NCI-H146 treated with DMSO at 0.1 percent for 48 hours (cell line): ENCODE measurements around the gene KRT17.

Experiments used
- DNase-seq: peaks from one replicate; lab custom pipeline; 2025; ENCODE audit not compliant: unreplicated experiment; lab: John Stamatoyannopoulos, UW

KRT17 gene

DNA sequence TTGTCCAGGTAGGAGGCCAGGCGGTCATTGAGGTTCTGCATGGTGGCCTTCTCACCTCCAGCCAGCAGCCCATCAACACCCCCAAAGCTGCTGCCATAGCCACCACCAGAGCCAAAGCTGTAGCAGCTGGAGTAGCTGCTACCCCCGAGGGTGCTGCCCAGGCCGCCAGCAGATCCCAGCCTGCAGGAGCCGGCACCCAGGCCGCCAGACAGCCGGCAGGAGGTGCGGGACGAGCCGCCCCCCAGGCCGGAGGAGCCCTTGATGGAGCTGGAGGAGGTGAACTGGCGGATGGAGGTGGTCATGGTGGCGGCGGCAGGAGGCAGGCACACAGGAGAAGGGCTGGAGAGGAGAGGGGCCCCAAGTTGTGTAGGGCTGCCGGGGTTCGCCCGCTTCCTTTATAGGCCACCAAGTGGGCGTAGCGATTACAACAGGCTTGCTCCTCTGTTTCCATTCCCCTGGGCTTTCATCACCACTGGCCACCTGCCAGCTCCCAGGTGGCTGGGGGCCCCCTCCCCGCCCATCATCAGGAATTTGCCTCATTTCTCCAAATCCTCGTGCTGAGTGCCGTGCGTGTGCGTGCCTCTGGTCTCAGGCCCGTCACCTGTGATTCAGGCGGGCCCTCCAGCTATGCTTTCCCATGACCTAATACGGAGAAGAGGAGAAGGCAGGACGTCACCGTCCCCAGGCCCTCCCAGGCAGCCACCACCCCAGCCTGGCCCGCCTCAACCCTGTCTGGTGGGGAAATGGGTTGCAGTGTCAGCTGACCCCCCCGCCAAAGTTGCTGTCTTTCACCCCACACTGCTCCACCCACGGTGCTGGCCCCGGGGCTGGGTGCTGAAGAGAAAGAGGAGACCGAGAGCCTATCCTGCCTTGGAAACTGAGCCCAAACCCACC, at the start of gene KRT17:
Gene KRT17 (minus strand): TSS at position 368 of the 894 bp plus-strand sequence. CDS start 66 bp downstream, at position 302.
- DNase-seq, result no peak

DNA sequence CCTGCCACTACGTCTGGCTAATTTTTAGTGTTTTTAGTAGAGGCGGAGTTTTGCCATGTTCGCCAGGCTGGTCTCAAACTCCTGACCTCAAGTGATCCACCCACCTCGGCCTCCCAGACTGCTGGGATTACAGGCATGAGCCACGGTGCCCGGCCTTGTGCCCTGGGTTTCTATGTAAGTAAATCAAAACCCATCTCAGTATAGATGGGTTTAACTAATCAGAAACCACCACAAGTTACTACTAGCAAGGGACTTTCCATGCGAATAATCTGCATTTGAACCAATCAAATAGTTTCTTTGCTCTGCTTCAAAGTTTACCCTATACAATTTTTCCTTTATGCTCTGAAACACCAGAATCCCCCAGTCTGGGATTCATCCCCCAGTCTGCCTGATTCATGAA, 47.8 kb upstream of the KRT17 start:
- DNase-seq, result no peak

DNA sequence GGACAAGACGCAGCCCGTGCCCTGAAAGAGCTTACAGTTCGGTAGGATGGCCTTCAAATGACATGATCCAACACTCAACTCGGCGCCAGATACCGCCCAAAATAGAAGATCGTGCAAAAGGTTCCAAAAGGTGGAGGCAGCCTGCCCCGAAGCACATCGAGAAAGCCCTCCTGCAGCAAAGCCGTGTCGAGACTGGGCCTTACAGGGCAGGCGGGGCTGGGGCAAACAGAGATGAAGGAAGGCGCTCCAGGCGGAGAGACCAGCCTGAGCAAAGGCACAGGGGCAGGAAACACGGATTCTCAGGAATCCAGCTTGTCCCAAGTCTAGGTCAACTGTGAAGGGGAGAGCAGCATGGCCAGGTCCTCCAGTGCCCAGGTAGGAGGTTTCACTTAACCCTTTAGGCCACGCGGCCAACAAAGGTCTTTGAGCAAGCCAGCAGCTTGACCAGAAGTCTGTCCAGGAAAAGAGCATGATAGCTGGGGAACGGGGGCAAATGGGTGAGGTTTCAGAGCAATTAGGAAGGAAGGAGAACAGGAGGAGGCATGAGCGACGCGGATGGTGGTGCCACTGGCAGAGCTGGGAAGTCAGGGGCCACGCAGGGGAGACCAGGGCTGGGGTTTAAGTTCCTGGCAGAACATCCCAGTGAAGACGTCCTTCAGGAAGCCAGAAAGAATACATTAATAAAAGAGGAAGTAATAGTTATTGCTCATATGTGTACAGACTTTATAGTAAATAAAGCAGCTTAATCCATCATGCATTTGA, 43.1 kb upstream of the KRT17 start:
- no peak for DNase-seq

DNA sequence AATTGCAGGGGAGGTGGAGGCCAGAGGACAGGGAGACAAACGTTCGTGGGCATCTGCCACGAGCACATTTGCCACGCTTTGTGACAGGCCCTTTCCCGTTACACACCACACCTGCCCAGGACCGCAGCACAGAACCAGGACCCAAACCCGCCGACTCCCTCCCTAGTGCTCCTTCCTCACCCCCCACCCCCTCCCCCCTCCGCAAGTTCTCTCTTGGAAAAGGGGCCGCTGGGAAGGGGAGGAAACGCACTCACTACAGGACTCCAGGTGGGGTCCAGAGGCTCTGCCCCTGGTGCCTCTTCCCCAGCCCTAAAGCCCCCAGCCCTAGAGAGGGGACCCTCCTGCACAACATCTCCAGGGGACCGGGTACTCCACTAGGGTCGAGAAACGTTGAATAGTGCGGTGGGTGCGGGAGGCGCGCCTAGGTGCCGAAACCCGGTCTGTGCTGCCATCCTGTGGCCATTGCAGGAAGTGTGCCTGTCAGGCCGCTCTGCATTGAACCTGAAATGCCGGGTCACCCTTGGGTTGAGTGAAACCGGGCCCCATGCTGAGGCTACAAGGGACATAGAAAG, 42.4 kb upstream of the KRT17 start:
- DNase-seq, result peak; percentile 59

DNA sequence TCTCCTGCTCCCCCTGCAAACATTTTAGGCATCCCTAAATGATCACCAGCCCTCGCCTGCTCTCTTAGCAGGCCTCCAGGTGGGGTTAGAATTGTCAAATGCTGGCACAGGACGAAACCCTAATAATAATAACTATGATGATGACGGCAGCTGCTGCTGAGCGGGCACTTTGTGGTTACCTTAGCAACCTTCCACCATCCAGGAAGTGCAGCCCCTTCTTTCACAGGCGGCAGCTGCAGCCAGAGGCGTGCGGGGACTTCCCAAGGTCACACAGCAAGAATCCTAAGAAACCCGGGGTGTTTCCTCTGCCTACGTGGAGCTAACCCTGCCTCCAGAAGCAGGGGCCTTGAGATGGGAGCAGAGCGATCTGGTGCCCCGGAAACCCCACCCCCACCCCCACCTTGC, 41.9 kb upstream of the KRT17 start:
- DNase-seq, result peak; percentile 30

DNA sequence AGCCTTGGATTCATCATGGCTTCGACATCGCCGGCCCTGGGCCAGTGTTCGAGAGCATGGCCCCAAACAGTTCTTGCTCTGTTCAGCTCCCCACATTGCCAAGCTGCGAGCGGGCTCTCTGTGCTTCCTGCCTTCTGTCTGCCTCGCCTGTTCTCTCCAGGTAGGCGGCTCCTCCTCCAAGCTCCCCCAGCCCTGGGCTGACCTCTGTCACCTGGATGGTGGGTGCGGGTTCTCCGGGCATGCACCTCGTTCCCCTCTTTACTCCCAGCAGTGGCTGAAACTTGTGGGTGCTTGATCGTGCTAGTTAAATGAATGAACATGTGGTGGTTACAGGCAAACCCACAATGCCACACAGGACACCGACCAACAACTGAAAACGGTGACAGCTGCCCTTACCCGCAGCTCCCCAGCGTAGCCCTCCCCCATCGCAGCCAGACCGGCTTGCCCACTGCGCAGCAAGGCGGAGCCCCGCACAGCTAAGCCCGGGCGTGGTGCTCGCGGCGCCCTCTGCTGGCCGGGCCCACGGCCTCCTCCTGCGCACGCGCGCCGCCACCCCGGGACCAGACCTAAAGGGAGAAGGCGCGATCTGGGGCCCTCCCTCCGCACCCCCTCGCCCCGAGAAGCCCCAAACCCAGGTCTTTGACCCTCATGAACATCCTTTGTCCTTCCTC, 41.3 kb upstream of the KRT17 start:
- peak; percentile 63 for DNase-seq

DNA sequence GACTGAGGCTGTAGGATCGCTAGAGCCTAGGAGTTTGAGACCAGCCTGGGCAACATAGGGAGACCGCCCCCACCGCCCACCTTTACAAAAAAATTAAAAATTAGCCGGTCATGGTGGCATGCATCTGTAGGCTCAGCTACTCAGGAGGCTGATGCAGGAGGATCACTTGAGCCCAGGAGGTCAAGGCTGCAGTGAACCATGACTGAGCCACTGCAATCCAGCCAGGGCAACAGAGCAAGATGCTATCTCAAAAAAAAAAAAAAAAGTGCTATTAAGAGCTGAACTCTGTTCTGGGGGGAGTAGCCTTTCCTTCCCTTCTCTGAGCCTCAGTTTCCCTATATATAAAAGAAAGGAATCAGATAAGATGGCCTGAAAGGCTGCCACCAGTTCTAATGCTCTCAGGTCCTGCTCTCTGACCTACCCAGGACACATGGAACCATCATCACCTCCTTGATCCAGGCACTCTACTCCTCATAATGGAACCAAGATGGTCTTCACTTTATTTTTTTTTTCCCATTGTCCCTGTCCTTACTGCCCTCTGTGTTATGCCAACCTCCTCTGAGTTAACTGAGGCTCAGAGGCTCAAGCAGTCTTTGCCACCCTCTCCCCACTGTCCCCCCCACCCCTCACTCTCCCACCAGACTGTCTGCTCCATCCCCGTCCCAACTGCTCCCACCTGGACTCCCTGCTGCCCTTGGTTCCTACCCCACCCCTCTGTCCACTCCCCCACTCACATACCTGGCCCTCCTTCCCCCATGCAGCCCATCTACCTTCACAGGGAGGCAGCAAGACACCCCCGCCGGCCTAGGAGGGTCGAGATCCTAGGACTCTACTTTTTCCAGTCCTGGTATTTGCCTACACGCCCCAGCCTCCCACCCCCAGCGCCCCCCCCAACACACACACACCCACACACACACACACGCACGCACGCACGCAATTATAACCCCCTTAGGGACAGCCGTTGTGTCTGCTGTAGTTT, 40.5 kb upstream of the KRT17 start:
- DNase-seq, result no peak

DNA sequence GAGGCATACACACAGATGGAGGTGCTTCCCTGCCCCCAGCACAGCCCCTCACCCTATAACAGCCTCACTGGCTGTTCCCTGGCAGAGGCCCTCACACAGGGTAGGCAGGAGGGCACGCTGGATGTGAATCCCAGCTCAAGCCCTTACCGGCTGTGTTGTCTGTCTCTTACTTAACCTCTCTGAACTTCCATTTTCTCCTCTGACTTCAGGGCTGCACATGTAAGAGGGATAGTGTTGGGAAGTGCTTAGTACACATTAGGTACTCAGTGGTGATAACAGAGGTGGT, 39.7 kb upstream of the KRT17 start:
- DNase-seq, result no peak

DNA sequence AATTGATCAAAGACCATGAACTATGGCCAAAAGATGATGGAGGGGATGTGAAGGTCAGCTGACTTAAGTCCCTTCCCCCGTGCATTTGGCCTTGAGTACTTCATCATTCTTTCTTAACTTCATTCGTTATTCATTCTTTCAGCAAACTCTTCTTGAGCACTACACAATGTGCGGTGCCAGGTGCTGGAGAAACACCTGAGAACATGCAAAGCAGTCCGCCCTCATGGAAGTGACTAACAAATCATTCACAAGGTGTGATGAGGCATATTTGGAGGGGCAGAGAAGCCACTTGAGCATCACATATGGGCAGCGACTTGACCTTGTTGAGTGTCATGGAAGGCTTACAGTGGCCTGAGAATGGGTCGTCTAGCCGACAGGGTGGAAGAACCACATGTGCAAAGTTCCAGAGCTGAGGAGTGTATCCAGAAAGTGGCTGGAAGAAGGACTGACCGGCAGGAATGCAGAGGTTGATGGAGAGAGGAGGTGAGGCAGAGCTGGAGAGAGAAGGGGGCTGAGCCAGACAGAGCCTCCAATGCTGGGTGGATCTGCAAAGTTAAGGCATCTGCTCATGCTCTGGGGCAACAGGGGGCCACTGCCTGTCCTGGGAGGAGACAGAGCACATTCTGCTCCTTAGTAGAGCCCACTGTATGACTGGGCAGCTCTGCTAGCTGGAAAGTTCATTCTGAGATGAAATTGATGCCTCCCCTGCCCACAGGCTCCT, 39.2 kb upstream of the KRT17 start:
- no peak for DNase-seq

DNA sequence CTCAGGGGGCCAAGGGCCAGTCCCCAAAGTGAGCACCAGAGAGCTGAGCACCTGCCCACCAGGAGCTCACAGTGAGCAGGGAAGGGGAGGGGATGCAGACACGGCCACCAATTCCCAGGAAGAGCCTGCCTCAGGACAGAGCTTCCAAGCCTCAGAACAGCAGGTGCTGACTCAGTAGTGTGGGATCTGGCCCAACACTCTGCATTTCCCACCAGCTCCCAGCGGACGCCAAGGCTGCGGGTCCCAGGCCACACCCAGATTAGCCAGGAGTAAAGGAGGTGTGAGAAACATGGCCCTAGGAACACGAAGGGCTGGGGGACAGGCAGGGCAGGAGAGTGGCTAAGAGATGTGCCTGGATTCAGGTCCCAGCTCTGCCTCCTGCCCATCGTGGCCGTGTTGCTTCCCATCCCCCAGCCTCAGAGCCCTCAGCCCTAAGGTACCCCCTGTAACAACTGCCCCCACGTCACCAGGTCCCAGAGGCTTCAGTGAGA, 35.9 kb upstream of the KRT17 start:
- no peak for DNase-seq

DNA sequence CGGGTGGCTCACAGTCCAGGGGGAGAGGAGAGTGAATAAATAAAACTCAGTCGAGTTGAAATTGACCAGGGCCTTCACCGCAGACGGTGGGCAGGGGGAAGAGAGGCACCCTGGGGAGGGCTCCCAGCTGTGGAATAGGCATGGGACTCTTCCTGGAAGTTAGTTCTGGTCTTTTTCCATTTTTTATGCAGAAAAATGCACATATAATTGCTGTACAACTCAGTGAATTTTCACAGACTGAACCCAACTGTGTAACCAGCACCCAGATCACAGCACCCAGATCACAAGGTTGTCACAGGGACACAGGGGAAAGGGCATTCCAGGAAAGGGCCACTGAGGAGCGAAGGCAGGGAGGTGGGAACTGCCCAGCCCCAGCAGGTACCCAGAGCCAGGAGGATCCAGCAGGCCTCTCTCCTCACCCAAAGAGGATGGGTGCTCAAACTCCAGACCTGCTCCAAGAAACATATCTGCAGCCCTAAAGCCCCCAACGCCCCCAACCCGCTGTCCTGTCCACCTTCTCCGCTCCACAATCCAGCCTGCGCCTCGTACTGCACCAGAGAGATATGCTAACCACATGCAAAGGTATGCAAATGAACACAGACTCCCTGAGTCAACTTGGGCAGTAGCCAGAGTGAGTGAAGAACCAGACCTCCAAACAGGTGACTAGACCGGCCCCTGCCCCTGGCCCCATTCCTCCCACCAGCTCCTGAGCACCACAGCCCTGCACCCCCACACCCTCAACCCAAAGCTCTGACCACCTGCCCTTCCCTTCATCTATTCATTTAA, 35.2 kb upstream of the KRT17 start:
- DNase-seq, result no peak

DNA sequence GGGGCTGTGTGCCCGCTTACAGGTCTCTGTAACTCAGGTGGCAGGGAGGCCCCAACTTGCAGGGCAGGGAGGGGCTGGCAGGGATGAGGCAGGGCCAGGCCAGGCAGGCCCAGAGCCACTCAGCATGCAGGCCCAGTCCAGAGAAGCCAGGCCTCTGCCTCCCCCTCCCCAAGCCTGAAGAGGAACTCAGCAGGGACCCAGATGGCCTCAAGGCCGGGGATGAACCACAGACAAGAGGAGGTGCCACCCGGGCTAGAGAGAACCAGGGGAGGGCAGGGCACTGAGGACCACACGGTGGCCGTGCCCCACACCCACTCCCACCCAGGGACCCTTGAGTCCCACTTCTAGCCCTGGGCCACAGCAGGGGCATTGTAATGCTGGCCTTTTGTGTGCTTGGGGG, 34.5 kb upstream of the KRT17 start:
- DNase-seq, result no peak

DNA sequence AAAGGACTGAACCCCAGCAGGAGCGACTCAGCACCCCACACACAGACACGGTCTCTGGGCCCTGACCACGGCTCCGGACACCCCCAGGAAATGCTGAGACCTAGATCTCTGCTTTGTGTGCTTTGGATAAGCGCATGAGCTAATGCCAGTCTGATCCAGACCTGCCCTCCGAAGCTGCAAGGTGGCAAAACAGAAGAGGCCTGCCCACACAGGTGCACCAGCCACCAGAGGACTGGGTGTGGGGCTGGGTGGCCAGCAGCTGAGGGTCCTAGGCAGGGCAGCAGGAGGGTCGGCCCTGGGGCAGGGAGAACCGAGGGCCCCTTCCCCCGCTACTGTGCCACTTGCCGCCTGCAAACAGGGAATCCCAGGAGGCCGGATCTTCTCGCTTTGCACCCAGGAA, 33.6 kb upstream of the KRT17 start:
- no peak for DNase-seq

DNA sequence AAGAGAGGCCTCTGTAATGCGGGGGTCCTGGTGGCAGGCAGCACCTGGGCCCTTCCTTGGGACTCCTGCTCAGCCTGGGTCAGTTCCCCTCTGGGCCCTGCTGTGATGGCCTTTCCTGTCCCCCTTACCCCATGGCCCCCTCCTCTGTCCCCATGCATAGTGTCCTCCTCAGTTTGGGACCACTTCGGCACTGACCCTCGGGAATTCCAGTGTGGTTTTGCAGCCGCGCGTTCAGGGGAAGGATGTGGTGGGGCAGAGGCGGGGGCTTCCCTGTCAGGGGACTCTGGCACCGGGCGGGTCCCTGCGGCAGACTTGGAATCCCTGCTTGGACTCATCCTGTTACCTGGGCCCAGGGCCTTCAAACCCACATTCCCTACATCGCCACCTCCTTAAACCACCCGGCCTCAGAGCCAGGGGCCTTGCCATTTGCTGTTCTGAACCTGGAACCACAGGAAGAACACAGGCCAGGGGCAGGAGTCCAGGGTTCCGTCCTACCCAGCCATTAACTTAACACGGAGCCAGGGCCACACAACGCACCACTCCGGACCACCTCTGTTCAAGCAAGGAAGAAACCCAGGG, 32.9 kb upstream of the KRT17 start:
- no peak for DNase-seq

DNA sequence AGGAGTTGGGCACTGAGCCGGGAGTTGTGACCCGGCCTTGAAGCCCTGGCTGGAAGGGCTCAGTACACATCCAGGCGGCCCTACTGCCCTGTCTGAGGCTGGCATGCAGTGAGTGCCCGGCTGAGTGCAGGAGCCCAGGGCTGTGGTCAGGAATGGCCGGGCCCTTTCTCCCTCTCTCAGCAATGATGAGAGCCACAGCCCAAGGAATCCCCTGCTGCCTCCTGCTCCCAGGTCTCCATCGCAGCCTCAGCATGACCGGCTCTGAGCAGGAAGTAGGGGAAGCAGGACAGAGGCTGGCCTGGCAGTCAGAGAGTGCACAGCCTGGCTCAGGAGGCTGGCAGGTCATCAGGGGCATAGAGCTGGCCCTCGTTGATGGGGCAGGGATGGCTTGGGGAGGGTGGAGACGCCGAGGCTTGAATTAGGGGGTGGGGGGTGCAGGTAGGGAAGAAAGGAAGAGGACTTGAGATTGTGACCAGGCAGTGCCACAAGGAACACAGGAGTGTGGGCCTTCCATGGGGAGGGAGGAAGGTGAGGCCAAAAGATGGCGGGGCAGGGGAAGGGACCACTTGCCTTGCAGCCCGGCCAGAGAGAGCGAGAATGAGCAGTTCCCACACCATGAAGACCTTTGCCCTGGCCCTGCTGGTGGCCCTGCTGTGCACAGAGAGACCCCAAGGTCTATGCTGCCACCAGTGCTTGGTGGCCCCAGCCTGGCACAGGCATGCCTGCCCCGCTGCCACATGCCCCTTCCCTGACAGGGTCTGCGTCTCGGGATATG, 32.1 kb upstream of the KRT17 start:
- no peak for DNase-seq

DNA sequence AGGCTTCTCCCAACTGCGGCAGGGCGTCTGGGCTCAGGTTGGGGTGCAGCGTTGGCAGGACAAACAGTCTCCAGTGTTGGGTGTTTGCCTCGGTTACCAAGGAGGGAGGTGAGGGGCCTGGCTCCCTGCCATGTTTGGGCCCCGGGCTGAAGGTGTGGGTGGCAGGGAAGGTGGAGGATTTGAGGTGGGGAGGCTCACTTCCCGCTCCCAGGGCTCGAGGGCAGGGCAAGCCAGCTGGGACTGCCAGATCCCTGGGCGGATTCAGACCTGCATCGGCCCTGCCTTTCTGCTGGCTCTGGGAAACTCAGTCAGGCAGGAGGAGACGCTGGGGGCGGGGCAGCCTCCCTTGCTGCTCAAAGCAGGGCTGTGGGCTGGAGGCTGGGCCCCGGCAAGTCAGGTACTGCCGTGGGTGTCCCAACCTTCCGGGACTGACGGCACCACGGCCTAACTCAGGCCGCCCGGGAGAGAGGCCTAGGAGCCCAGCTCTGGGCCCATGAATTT, 31.3 kb upstream of the KRT17 start:
- DNase-seq, result no peak
